Activated CD4-positive, alpha-beta T cell treated with anti-CD3 and anti-CD28 coated beads for 36 hours (primary cell): Measurements from ENCODE around the gene GRIN2D. TPM values are rescaled to one million over a fixed set of nuclear protein-coding genes. Genes with fewer than 3 reads are reported as not detected.
A peak's percentile ranks its signal among the peaks of the same experiment; 100 is the strongest.

Experiments
- ATAC-seq: fragments of 200-7000 bp; cut with Tn5 transposase; one replicate; pipeline ENCODE4 v1.10.0; 2021; ENCODE audit warnings: mild to moderate bottlenecking, moderate library complexity
- CTCF ChIA-PET: fragments of 350-600 bp; sonication (Branson Sonifier 250); formaldehyde crosslinking; loops from one replicate; lab custom pipeline; 2021; ENCODE audit warnings: antibody characterized with exemption; lab: Charles Lee
- POLR2A ChIA-PET: fragments of 350-600 bp; sonication (Branson Sonifier 250); formaldehyde crosslinking; loops from one replicate; lab custom pipeline; 2021; ENCODE audit warnings: antibody characterized with exemption, inconsistent platforms; lab: Charles Lee
- DNase-seq: peaks from one replicate; pipeline ENCODE4 v3.0.0-alpha.2; 2020
- H3K27ac Mint-ChIP-seq: one replicate; pipeline ENCODE4 v1.8.0; 2021; ENCODE audit warnings: mixed read lengths
- H3K27me3 Mint-ChIP-seq: one replicate; pipeline ENCODE4 v1.8.0; 2021; ENCODE audit warnings: mixed read lengths
- H3K36me3 Mint-ChIP-seq: one replicate; pipeline ENCODE4 v1.8.0; 2021; ENCODE audit warnings: low read depth, mixed read lengths
- H3K4me1 Mint-ChIP-seq: one replicate; pipeline ENCODE4 v1.8.0; 2021; ENCODE audit warnings: mixed read lengths
- H3K4me3 Mint-ChIP-seq: one replicate; pipeline ENCODE4 v1.8.0; 2021; ENCODE audit warnings: mild to moderate bottlenecking, moderate library complexity, mixed read lengths
- H3K9me3 Mint-ChIP-seq: one replicate; pipeline ENCODE4 v1.8.0; 2021; ENCODE audit warnings: low read depth, mixed read lengths
- intact Hi-C, 2 experiments: fragments of 100-400 bp; cut with DNase I in 1 of 2; cut with micrococcal nuclease in 1 of 2; formaldehyde crosslinking; loops; one replicate each; pipeline versions ENCODE4 v1.14.2 to v1.15.1; 2022 to 2024; cut with DNase I, micrococcal nuclease
- total RNA-seq, 2 experiments: library from RNA; stranded (reverse); gene quantifications; one replicate each; pipeline ENCODE4 v1.2.3, GENCODE V29; 2021

GRIN2D gene
- under 1 TPM; 0.11 to 0.14 TPM for total RNA-seq

- H3K27ac Mint-ChIP-seq: no peak within 1 kb of the TSS
These were observed at the start of gene GRIN2D for GRCh38 chr19:48393559-48394330. Gene GRIN2D (plus strand): TSS chr19:48393668. CDS start chr19:48398393, 4,725 bp downstream.

GRCh38 chr19:48344892-48345291 is 48.6 kb upstream of the GRIN2D start:
- POLR2A ChIA-PET: no interaction called here

More at GRCh38 chr19:48393559-48394330, at the start of gene GRIN2D:
- peaks cover 26% of the 10 kb centered on the region for H3K4me1 Mint-ChIP-seq
- DNase-seq (peak; percentile 43), ATAC-seq (no peak)
- intact Hi-C loops: loop anchor here in 1 of 2 experiments (10.0 kb wide), 1 partner anchor 101 kb away; no protein-coding TSS in a partner anchor
- ChIA-PET POLR2A (no interaction called here), CTCF (interaction anchor here (1.1 to 1.2 kb wide), 2 partner anchors 23 to 30 kb away, joined by 3 read pairs; partner anchors contain the start of genes SYNGR4 and TMEM143)
- peaks cover 31% of the 10 kb centered on the region for H3K27me3 Mint-ChIP-seq
- no peaks in the 10 kb centered on the region for H3K9me3 Mint-ChIP-seq
- H3K4me3 Mint-ChIP-seq: peak within 1 kb of the TSS; percentile 23
- H3K36me3 Mint-ChIP-seq: peaks cover 4% of the 10 kb centered on the region

GRCh38 chr19:48346191-48346590 is 47.3 kb upstream of the GRIN2D start:
- H3K4me3 Mint-ChIP-seq: no peak overlapping the region
- H3K4me1 Mint-ChIP-seq: no peaks in the 10 kb centered on the region
- H3K9me3 Mint-ChIP-seq: no peaks in the 10 kb centered on the region
- intact Hi-C loops: no loop called here
- ChIA-PET POLR2A (interaction anchor here (0.6 kb wide), 1 partner anchor 849 kb away, joined by 3 read pairs; no protein-coding TSS in a partner anchor), CTCF (interaction anchor here (0.6 to 1.0 kb wide), 4 partner anchors 25 to 144 kb away, joined by 3 to 5 read pairs (median 3); no protein-coding TSS in a partner anchor)
- H3K36me3 Mint-ChIP-seq: no peaks in the 10 kb centered on the region
- ATAC-seq (no peak), DNase-seq (no peak)
- H3K27ac Mint-ChIP-seq: no peak overlapping the region
- H3K27me3 Mint-ChIP-seq: no peaks in the 10 kb centered on the region

More at GRCh38 chr19:48344892-48345291, 48.6 kb upstream of the GRIN2D start:
- H3K27ac Mint-ChIP-seq: no peak overlapping the region
- CTCF ChIA-PET: interaction anchor here (1.0 kb wide), 1 partner anchor 24 kb away, joined by 3 read pairs; no protein-coding TSS in a partner anchor
- H3K36me3 Mint-ChIP-seq: no peaks in the 10 kb centered on the region
- H3K27me3 Mint-ChIP-seq: no peaks in the 10 kb centered on the region
- no peaks in the 10 kb centered on the region for H3K4me1 Mint-ChIP-seq
- no peaks in the 10 kb centered on the region for H3K9me3 Mint-ChIP-seq
- H3K4me3 Mint-ChIP-seq: no peak overlapping the region
- DNase-seq: peak; percentile 32
- ATAC-seq: peak; percentile 53
- intact Hi-C loops: no loop called here

GRCh38 chr19:48348045-48348444 is 45.4 kb upstream of the GRIN2D start:
- Mint-ChIP-seq H3K27ac (no peak overlapping the region), H3K4me1 (no peaks in the 10 kb centered on the region), H3K9me3 (no peaks in the 10 kb centered on the region), H3K27me3 (no peaks in the 10 kb centered on the region), H3K4me3 (no peak overlapping the region), H3K36me3 (no peaks in the 10 kb centered on the region)
- ATAC-seq (no peak), DNase-seq (no peak)
- POLR2A ChIA-PET: no interaction called here
- intact Hi-C loops: no loop called here
- CTCF ChIA-PET: no interaction called here

DNA sequence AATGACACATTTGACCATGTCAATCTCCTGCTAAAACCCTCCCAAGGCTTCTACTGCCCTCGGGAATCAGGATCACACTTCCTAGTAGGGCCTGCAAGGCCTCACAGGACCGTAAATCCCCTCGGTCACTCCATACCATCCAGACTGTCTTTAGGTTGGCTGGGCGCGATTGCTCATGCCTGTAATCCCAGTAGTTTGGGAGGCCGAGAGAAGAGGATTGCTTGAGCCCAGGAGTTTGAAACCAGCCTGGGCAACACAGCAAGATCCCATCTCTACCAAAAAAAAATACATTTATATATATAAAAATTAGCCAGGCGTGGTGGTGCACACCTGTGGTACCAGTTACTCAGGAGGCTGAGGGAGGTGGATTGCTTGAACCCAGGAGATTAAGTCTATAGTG is 44.7 kb upstream of the GRIN2D start:
- Mint-ChIP-seq H3K9me3 (no peaks in the 10 kb centered on the region), H3K27me3 (no peaks in the 10 kb centered on the region), H3K4me1 (no peaks in the 10 kb centered on the region), H3K4me3 (no peak overlapping the region), H3K27ac (no peak overlapping the region), H3K36me3 (no peaks in the 10 kb centered on the region)
- ChIA-PET CTCF (no interaction called here), POLR2A (no interaction called here)
- ATAC-seq (no peak), DNase-seq (no peak)
- intact Hi-C loops: no loop called here

DNA sequence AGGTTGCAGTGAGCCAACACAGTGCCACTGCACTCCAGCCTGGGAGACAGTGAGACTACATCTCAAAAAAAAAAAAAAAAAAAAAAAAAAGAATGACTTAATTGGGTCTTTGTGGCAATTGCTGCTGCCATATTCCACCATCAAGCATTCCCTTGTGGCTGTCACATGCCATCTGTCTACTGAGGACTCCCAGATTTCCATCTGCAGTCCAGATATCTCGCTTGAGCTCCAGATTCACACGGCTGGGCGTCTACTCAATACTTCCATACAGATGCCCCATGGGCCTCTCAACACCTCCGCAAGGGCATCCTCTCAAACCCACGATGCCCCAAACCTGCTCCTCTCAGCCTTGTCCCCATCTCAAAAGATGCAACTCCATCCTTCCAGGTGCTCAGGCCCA is 42.6 kb upstream of the GRIN2D start:
- intact Hi-C loops: loop anchor here (1.0 to 5.0 kb wide), 4 partner anchors 17 to 238 kb away; no protein-coding TSS in a partner anchor
- ATAC-seq: peak; percentile 13
- Mint-ChIP-seq H3K27me3 (no peaks in the 10 kb centered on the region), H3K27ac (no peak overlapping the region), H3K9me3 (no peaks in the 10 kb centered on the region), H3K4me3 (no peak overlapping the region), H3K36me3 (no peaks in the 10 kb centered on the region), H3K4me1 (no peaks in the 10 kb centered on the region)
- ChIA-PET CTCF (interaction anchor here (0.5 to 2.4 kb wide), 9 partner anchors 10 to 84 kb away, joined by 3 to 13 read pairs (median 4); partner anchors contain the start of genes KDELR1, SYNGR4 and TMEM143), POLR2A (no interaction called here)
- no peak for DNase-seq

- H3K27me3 Mint-ChIP-seq: no peaks in the 10 kb centered on the region
- ATAC-seq: peak; percentile 99
- no peaks in the 10 kb centered on the region for H3K36me3 Mint-ChIP-seq
- CTCF ChIA-PET: interaction anchor here (1.0 to 2.4 kb wide), 5 partner anchors 9 to 58 kb away, joined by 3 to 13 read pairs (median 4); partner anchors contain the start of genes SYNGR4 and TMEM143
- H3K9me3 Mint-ChIP-seq: no peaks in the 10 kb centered on the region
- H3K4me3 Mint-ChIP-seq: no peak overlapping the region
- no peak overlapping the region for H3K27ac Mint-ChIP-seq
- POLR2A ChIA-PET: no interaction called here
- intact Hi-C loops: loop anchor here (1.0 to 5.0 kb wide), 4 partner anchors 17 to 238 kb away; no protein-coding TSS in a partner anchor
- H3K4me1 Mint-ChIP-seq: no peaks in the 10 kb centered on the region
- peak; percentile 92 for DNase-seq
These were observed 42.1 kb upstream of the GRIN2D start for GRCh38 chr19:48351341-48351752.

DNA sequence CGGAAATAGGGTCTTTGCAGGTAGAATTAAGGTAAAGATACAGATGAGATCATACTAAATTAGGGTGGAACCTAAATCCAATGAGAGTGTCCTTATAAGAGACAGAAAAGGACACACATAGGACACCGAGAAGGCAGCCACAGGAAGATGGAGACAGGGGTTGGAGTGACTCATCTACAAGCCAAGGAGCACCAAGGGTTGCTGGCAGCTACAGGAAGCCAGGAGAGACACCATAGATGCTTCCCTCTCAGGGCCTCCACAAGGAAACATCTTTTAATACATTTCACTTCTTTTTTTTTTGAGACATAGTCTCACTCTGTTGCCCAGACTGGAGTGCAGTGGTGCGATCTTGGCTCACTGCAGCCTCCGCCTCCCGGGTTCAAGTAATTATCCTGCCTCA is 39.8 kb upstream of the GRIN2D start:
- Mint-ChIP-seq H3K9me3 (no peaks in the 10 kb centered on the region), H3K27me3 (no peaks in the 10 kb centered on the region), H3K27ac (no peak overlapping the region), H3K4me1 (no peaks in the 10 kb centered on the region), H3K4me3 (no peak overlapping the region), H3K36me3 (peaks cover 4% of the 10 kb centered on the region)
- POLR2A ChIA-PET: no interaction called here
- CTCF ChIA-PET: interaction anchor here (0.6 to 1.3 kb wide), 3 partner anchors 13 to 137 kb away, joined by 3 to 5 read pairs (median 4); no protein-coding TSS in a partner anchor
- ATAC-seq: no peak
- intact Hi-C loops: loop anchor here in 1 of 2 experiments (5.0 kb wide), 1 partner anchor 41 kb away; no protein-coding TSS in a partner anchor
- DNase-seq: no peak

GRCh38 chr19:48354332-48354992 is 39.0 kb upstream of the GRIN2D start:
- Mint-ChIP-seq H3K27ac (no peak overlapping the region), H3K4me1 (no peaks in the 10 kb centered on the region), H3K4me3 (no peak overlapping the region), H3K9me3 (no peaks in the 10 kb centered on the region), H3K27me3 (no peaks in the 10 kb centered on the region), H3K36me3 (peaks cover 4% of the 10 kb centered on the region)
- intact Hi-C loops: loop anchor here in 1 of 2 experiments (5.0 kb wide), 1 partner anchor 42 kb away; no protein-coding TSS in a partner anchor
- DNase-seq (no peak), ATAC-seq (no peak)
- POLR2A ChIA-PET: no interaction called here
- CTCF ChIA-PET: interaction anchor here (0.6 to 1.3 kb wide), 2 partner anchors 14 to 81 kb away, joined by 4 to 5 read pairs; no protein-coding TSS in a partner anchor

- Mint-ChIP-seq H3K27ac (no peak overlapping the region), H3K4me3 (no peak overlapping the region), H3K4me1 (no peaks in the 10 kb centered on the region), H3K36me3 (peaks cover 4% of the 10 kb centered on the region), H3K9me3 (no peaks in the 10 kb centered on the region), H3K27me3 (no peaks in the 10 kb centered on the region)
- DNase-seq (no peak), ATAC-seq (no peak)
- ChIA-PET CTCF (interaction anchor here (0.8 kb wide), 1 partner anchor 22 kb away, joined by 3 read pairs; no protein-coding TSS in a partner anchor), POLR2A (no interaction called here)
- intact Hi-C loops: no loop called here
These were observed 38.0 kb upstream of the GRIN2D start for GRCh38 chr19:48355365-48355954.

GRCh38 chr19:48359123-48359522 is 34.3 kb upstream of the GRIN2D start:
- ChIA-PET POLR2A (no interaction called here), CTCF (no interaction called here)
- Mint-ChIP-seq H3K4me3 (no peak overlapping the region), H3K27ac (no peak overlapping the region), H3K27me3 (no peaks in the 10 kb centered on the region), H3K4me1 (peaks cover 8% of the 10 kb centered on the region), H3K9me3 (no peaks in the 10 kb centered on the region), H3K36me3 (peaks cover 5% of the 10 kb centered on the region)
- DNase-seq (no peak), ATAC-seq (no peak)
- intact Hi-C loops: no loop called here
